HG03575 (cell line): ENCODE measurements around the gene ZNF217.
"Not testable (repeated sequence)": the region's sequence is repeated elsewhere in the genome, so short reads cannot be mapped to it uniquely, and the experiment has no call there.

Experiments
- ATAC-seq: cut with Tn5 transposase; IDR thresholded peaks from one replicate; pipeline ENCODE4 v1.9.1; 2021; ENCODE audit not compliant: unreplicated experiment, insufficient number of reproducible peaks, low FRiP score; ENCODE audit errors: extremely low read depth

Gene ZNF217

GRCh38 chr20:53551719-53552571, 41.7 kb downstream of the ZNF217 start:
- ATAC-seq = not testable (repeated sequence)

GRCh38 chr20:53550280-53551187, 43.1 kb downstream of the ZNF217 start:
- ATAC-seq = no peak

- ATAC-seq = no peak
These were observed 45.9 kb downstream of the ZNF217 start for GRCh38 chr20:53547664-53548239.

DNA sequence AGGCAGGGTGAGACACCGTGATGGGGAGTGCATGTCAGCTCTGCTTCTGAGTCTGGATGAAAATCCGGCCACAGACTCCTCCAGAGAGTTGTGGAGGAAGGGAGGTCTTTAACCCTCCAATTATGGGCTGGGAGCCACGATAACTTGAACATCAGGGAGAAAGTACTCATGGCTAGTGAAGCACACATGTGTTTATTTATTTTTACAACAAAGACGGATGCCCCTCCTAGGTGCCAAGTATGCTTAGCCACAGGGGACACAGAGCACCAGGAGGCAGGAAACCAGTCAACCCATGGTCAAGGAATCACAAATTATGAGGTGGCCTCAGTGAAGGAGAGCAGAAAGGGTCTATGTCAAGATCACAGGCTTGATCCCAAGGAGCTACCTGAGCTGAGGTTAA, 54.1 kb downstream of the ZNF217 start:
- no peak for ATAC-seq

DNA sequence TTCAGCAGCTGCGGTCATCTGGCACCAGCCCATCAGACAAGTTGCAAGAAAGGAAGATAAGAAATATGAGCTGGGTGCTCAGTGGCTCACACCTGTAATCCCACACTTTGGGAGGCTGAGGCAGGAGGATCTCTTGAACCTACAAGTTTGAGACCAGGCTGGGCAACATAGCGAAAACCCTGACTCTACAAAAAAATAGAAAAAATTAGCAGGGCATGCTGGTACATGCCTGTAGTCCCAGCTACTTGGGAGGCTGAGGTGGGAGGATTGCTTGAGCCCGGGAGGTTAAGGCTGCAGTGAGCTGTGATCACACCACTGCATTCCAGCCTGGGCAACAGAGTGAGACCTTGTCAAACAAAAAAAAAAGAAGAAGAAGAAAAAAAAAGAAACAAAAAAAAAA, 57.3 kb downstream of the ZNF217 start:
- ATAC-seq = not testable (repeated sequence)

DNA sequence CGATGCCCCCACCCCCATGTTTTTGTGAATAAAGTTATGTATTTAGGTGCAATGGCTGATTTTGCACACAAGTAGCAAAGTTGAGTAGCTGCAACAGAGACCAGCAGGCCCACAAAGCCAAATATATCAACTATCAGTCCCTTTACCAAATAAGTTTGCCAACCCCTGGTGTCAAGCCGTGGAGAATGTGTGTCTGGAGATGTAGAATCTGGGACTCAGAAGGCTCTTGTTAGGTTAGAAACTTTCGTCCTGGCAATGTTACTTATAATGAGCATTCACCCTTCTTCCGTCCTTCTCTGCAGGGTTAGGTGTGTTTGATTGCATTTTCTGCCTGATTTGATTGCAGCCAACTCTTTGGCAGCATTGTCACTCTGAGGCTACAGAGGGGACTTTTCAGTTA, 57.8 kb downstream of the ZNF217 start:
- ATAC-seq = no peak

- ATAC-seq = no peak
These were observed 59.6 kb downstream of the ZNF217 start for GRCh38 chr20:53534037-53534436.

GRCh38 chr20:53533500-53533899, 60.1 kb downstream of the ZNF217 start:
- no peak for ATAC-seq

- not testable (repeated sequence) for ATAC-seq
These were observed 60.9 kb downstream of the ZNF217 start for GRCh38 chr20:53532654-53533312.

DNA sequence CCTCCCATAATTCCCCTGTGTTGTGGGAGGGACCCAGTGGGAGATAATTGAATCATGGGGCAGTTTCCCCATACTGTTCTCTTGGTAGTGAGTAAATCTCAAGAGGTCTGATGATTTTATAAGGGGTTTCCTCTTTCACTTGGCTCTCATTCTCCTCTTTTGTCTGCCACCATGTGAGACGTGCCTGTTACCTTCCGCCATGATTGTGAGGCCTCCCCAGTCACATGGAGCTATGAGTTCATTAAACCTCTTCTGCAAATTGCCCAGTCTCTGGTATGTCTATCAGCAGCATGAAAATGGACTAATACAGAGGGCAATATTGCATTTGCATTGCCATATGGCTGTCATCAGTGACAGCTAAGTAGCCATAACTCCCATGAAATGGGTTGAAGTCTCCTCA, 63.2 kb downstream of the ZNF217 start:
- ATAC-seq = no peak

DNA sequence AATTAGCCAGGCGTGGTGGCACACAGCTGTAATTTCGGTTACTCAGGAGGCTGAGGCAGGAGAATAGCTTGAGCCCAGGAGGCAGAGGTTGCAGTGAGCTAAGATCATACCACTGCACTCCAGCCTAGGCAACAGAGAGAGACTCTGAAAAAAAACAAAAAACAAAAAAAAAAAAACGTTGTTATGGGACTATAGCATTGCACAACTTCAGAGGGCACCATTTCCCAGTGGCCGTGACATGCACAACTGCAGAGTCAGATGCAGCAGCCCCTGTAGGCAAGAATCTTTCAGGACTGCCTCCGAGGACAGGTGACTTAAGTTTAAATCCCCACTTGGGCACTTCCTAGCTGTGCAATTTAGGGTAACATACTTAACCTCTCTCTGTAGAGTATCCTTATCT, 64.0 kb downstream of the ZNF217 start:
- no peak for ATAC-seq

DNA sequence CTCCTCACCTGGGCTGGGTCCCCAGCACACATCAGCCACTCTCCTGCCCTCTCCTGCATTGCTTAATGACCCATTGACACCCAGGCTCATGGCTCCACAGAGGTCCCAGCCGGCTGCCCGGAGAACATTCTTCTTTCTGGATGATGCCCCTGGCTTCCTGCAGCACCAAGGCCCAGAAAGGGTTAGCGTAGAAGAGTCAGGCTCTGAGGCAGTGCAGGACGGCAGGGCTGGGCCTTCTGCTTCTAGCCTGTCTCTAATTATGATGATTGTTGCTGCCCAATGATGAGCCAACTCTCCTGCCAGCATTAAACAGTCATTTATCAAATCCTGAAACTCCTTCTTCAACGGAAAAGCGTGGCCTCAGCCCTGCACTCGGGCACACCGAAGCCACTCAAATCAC, 66.4 kb downstream of the ZNF217 start:
- ATAC-seq = no peak

DNA sequence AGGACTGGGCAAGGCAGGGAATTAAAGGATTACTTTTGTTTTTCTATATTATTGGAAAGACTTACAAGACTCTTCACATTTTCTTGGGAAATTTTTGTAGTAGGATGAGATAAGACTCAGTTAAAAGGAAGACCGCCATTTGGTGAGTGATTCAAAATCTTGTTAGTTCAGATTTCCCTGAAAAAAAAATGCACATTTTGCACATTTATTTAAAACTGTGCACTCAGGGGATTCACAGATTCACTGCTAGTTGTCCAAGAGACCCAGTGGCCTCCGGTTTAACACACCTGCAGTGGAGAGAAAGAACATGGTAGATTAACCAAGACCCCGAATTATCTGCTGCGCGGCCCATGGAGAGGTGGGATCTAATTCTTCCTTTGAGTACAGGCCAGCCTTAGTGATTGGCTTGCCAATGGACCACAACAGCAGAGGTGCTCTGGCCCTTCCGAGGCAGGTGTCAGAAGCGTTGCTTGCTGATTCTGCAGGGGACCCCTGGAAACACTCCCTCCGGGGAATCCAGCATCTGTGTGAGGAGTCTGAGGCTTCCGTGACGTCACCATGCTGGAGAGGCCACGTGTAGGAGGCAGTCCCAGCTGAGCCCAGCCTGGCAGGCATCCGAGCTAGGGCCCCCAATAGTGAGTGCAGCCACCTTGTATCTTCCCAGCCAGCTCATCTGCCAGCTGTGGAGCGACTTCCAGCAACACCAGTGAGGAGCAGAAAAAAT, 68.9 kb downstream of the ZNF217 start:
- no peak for ATAC-seq

DNA sequence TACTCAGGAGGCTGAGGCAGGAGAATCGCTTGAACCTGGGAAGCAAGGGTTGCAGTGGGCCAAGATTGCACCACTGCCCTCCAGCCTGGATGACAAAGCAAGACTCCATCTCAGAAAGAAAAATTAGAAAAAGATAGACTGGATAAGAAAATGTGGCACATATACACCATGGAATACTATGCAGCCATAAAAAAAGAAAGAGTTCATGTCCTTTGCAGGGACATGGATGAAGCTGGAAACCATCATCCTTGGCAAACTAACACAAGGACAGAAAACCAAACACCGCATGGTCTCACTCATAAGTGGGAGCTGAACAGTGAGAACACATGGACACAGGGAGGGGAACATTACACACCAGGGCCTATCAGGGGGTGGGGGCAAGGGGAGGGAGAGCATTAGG, 70.0 kb downstream of the ZNF217 start:
- not testable (repeated sequence) for ATAC-seq

DNA sequence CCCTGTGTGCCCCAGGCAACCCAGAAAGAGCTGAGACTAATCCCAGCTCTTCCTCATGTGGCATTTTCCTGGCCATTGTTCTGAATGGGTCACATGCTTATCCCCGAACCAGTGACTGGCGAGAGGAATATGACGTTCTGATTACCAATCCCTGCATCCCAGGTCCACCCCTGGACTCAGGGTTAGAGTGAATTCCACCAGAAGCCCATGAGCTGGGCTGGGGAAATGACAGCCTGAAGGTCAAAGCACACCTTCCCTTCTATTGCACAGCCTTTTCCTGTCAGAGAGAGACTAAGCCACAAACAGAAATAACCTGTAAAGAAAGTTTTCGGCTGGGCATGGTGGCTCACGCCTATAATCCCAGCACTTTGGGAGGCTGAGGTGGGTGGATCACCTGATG, 70.9 kb downstream of the ZNF217 start:
- ATAC-seq = no peak

DNA sequence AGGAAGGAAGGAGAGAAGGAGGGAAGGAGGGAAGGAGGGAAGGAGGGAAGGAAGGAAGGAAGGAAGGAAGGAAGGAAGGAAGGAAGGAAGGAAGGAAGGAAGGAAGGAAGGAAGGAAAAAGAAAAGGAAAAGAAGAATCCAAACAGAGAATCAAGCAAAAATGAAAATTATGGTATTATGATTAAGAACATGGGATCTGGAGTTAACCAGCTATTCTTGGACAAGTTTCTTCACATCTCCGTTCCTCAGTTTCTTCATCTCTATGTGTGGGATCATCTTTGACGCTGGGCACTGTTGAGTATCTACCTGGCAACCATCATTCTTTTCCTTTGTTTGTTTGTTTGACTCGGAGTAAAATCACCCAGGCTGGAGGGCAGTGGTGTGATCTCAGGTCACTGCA, 71.6 kb downstream of the ZNF217 start:
- ATAC-seq = no peak

GRCh38 chr20:53521421-53521820, 72.2 kb downstream of the ZNF217 start:
- ATAC-seq = not testable (repeated sequence)

DNA sequence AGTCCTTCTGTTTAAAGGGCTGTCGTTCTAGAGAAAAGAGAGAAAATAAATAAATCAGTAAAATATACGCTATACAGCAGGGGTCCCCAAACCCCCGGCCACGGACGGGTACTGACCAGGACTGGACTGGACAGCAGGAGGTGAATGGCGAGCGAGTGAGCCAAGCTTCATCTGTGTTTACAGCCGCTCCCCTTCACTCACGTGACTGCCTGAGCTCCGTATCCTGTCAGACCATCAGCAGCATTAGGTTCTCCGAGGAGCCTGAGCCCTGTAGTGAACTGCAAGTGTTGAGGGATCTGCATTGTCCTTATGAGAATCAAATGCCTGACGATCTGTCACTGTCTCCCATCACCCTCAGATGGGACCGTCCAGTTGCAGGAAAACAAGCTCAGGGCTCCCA, 76.5 kb downstream of the ZNF217 start:
- no peak for ATAC-seq
